Activated CD8-positive, alpha-beta T cell treated with anti-CD3 and anti-CD28 coated beads for 36 hours (primary cell): ENCODE measurements around the gene SRRM1. TPM values are rescaled to one million over a fixed set of nuclear protein-coding genes. Genes with fewer than 3 reads are reported as not detected.

Experiments
- ATAC-seq: fragments of 200-7000 bp; cut with Tn5 transposase; one replicate; pipeline ENCODE4 v1.10.0; 2021; ENCODE audit warnings: mild to moderate bottlenecking, moderate library complexity
- CTCF ChIA-PET: fragments of 350-600 bp; sonication (Branson Sonifier 250); formaldehyde crosslinking; loops from one replicate; lab custom pipeline; 2021; ENCODE audit warnings: antibody characterized with exemption; lab: Charles Lee
- POLR2A ChIA-PET: fragments of 350-600 bp; sonication (Branson Sonifier 250); formaldehyde crosslinking; loops from one replicate; lab custom pipeline; 2021; ENCODE audit warnings: antibody characterized with exemption; lab: Charles Lee
- DNase-seq: peaks from one replicate; pipeline ENCODE4 v3.0.0-alpha.2; 2020
- H3K27ac Mint-ChIP-seq: one replicate; pipeline ENCODE4 v1.8.0; 2021; ENCODE audit warnings: mild to moderate bottlenecking, mixed read lengths
- H3K27me3 Mint-ChIP-seq: one replicate; pipeline ENCODE4 v1.8.0; 2021; ENCODE audit warnings: mixed read lengths
- H3K36me3 Mint-ChIP-seq: one replicate; pipeline ENCODE4 v1.8.0; 2021; ENCODE audit warnings: low read depth, mixed read lengths
- H3K4me1 Mint-ChIP-seq: one replicate; pipeline ENCODE4 v1.8.0; 2021; ENCODE audit warnings: low read depth, mixed read lengths
- H3K4me3 Mint-ChIP-seq: one replicate; pipeline ENCODE4 v1.8.0; 2021; ENCODE audit warnings: mild to moderate bottlenecking, moderate library complexity, mixed read lengths
- H3K9me3 Mint-ChIP-seq: one replicate; pipeline ENCODE4 v1.8.0; 2021; ENCODE audit warnings: mixed read lengths
- intact Hi-C: fragments of 100-400 bp; cut with micrococcal nuclease; formaldehyde crosslinking; loops from one replicate; pipeline ENCODE4 v1.10.0; 2022
- total RNA-seq, 2 experiments: library from RNA; stranded (reverse); gene quantifications; one replicate each; pipeline ENCODE4 v1.2.3, GENCODE V29; 2021
- TF ChIP-seq, protein P1 (sequence below): fragments of 200-600 bp; IDR thresholded peaks from one replicate; pipeline ENCODE4 v1.8.0; 2022; ENCODE audit warnings: antibody characterized with exemption, mild to moderate bottlenecking

Gene SRRM1
- total RNA-seq, 2 experiments from 2014 or later, result 256 to 263 TPM

DNA sequence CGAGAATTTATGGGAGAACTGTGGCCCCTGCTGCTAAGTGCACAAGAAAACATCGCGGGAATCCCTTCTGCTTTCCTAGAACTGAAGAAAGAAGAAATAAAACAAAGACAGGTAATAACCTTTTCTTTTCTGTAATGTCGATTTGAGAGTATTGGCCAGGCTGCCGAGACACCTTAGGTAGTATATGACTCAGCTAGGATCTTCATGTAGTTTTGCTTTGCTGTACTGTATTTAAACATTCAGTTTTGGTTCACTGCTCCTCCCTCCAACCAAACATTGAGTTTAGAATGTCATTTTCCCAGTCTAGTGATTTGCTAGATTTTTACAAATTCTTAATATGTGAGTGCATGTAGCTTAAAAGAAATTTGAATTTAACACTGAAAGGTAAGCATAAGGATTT is 5.8 kb downstream of the SRRM1 start:
- POLR2A ChIA-PET, result interaction anchor here (0.5 to 1.3 kb wide), 3 partner anchors 22 to 148 kb away, joined by 3 to 4 read pairs (median 4); no protein-coding TSS in a partner anchor
- peaks cover 54% of the 10 kb centered on the region for H3K4me1 Mint-ChIP-seq
- CTCF ChIA-PET, result interaction anchor here (1.0 to 1.5 kb wide), 2 partner anchors 22 to 447 kb away, joined by 3 read pairs; no protein-coding TSS in a partner anchor
- ATAC-seq (no peak), DNase-seq (no peak)
- no peak overlapping the region for H3K27ac Mint-ChIP-seq
- TF ChIP-seq, protein P1, sequence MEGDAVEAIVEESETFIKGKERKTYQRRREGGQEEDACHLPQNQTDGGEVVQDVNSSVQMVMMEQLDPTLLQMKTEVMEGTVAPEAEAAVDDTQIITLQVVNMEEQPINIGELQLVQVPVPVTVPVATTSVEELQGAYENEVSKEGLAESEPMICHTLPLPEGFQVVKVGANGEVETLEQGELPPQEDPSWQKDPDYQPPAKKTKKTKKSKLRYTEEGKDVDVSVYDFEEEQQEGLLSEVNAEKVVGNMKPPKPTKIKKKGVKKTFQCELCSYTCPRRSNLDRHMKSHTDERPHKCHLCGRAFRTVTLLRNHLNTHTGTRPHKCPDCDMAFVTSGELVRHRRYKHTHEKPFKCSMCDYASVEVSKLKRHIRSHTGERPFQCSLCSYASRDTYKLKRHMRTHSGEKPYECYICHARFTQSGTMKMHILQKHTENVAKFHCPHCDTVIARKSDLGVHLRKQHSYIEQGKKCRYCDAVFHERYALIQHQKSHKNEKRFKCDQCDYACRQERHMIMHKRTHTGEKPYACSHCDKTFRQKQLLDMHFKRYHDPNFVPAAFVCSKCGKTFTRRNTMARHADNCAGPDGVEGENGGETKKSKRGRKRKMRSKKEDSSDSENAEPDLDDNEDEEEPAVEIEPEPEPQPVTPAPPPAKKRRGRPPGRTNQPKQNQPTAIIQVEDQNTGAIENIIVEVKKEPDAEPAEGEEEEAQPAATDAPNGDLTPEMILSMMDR, result no peak
- intact Hi-C loops, result no loop called here
- no peak overlapping the region for H3K4me3 Mint-ChIP-seq
- H3K36me3 Mint-ChIP-seq, result peaks cover 78% of the 10 kb centered on the region
- no peaks in the 10 kb centered on the region for H3K27me3 Mint-ChIP-seq
- H3K9me3 Mint-ChIP-seq, result no peaks in the 10 kb centered on the region

DNA sequence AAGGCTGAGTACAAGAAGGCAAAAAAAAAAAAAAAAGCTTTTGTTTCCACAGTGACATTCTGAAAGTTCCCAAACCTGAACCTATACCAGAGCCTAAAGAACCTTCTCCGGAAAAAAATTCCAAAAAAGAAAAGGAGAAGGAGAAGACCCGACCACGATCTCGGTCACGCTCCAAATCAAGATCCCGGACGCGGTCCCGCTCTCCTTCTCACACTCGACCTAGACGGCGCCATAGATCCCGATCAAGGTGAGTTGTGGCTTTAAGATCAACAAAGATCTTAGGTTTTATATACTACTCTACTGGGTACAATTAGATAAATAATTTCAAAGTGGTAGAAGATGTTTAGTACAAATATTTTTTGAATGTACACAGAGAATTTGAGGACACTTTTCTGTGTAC is 9.3 kb downstream of the SRRM1 start:
- intact Hi-C loops, result no loop called here
- TF ChIP-seq, protein P1, result no peak
- ChIA-PET CTCF (no interaction called here), POLR2A (no interaction called here)
- Mint-ChIP-seq H3K4me3 (no peak overlapping the region), H3K36me3 (peaks cover 83% of the 10 kb centered on the region), H3K27ac (no peak overlapping the region), H3K4me1 (peaks cover 57% of the 10 kb centered on the region), H3K27me3 (no peaks in the 10 kb centered on the region), H3K9me3 (no peaks in the 10 kb centered on the region)
- no peak for ATAC-seq
- no peak for DNase-seq

DNA sequence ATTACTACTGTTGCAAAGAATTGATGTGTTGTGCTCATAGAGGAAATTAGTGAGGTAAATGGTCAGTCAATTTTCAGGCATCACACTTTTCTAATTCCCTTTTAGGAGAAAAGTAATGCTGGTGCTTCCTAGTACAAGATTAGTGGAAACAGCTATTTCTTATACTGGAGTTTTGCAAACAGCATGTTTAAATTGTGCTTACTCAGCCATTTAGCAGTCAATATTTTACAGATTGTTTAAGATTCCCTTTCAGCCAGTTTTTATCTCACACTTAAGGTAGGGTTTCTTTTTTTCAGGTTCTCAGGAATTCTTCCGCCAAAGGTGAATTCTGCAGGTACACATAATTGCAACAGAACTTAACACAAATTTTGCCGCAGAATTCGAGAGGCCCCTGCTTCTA is 10.9 kb downstream of the SRRM1 start:
- Mint-ChIP-seq H3K4me1 (peaks cover 51% of the 10 kb centered on the region), H3K36me3 (peaks cover 74% of the 10 kb centered on the region), H3K27me3 (no peaks in the 10 kb centered on the region), H3K4me3 (no peak overlapping the region), H3K27ac (no peak overlapping the region), H3K9me3 (no peaks in the 10 kb centered on the region)
- TF ChIP-seq, protein P1, result no peak
- POLR2A ChIA-PET, result interaction anchor here (0.8 to 1.5 kb wide), 5 partner anchors 11 to 35 kb away, joined by 3 to 7 read pairs (median 3); partner anchors contain the start of gene SRRM1
- DNase-seq, result no peak
- intact Hi-C loops, result no loop called here
- ATAC-seq, result no peak
- CTCF ChIA-PET, result interaction anchor here (0.7 to 3.8 kb wide), 5 partner anchors 9 to 453 kb away, joined by 3 to 15 read pairs (median 3); no protein-coding TSS in a partner anchor

DNA sequence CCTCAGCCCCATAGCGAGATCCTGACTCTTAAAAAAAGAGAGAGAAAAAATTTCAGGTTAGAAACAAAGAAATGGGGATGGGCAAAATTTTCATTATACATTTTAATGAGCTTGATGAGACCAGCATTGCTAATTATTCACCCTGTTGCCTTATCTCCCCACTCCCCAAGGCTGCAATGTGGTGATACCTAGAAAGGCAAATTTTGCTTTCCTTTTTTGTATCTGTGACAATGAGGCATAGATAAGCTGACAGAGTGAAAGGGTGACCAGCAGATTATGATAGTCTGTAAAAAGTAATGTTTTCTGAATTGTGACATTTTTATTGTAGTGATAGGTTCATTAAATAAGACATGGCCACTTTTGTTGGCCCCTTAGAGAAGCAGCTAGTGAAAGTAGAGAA is 12.9 kb downstream of the SRRM1 start:
- TF ChIP-seq, protein P1, result no peak
- DNase-seq (no peak), ATAC-seq (no peak)
- intact Hi-C loops, result no loop called here
- peaks cover 52% of the 10 kb centered on the region for H3K4me1 Mint-ChIP-seq
- ChIA-PET POLR2A (interaction anchor here (0.8 to 1.5 kb wide), 7 partner anchors 8 to 576 kb away, joined by 3 to 5 read pairs (median 4); partner anchors contain the start of genes SRRM1 and SYF2), CTCF (interaction anchor here (0.8 to 3.8 kb wide), 3 partner anchors 33 to 272 kb away, joined by 3 to 15 read pairs (median 7); no protein-coding TSS in a partner anchor)
- H3K4me3 Mint-ChIP-seq, result no peak overlapping the region
- H3K9me3 Mint-ChIP-seq, result no peaks in the 10 kb centered on the region
- H3K27me3 Mint-ChIP-seq, result no peaks in the 10 kb centered on the region
- peak overlapping the region; percentile 72 for H3K27ac Mint-ChIP-seq
- peaks cover 71% of the 10 kb centered on the region for H3K36me3 Mint-ChIP-seq

DNA sequence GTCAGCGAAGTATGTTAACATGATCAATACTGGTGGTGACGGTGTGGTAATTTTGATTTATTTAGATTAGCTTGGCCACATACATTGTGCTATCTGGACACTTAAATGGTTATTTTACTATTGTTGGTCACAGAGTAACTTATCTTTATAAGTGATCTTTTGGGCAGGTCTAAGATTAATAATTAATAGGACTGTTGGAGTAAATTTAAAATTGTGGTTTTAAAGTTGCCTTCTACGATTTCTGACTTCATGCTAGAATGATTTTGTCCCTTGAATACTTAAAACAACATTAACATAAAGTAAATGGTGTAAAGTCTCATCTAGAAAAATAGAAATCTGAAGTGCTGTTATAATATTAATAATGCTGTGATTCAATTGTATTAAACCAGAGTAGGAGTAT is 14.7 kb downstream of the SRRM1 start:
- ChIA-PET POLR2A (interaction anchor here (1.1 to 1.3 kb wide), 2 partner anchors 15 to 575 kb away, joined by 3 to 4 read pairs; partner anchors contain the start of gene SRRM1), CTCF (interaction anchor here (1.6 to 1.8 kb wide), 2 partner anchors 11 to 25 kb away, joined by 4 to 5 read pairs; no protein-coding TSS in a partner anchor)
- ATAC-seq (no peak), DNase-seq (no peak)
- TF ChIP-seq, protein P1, result no peak
- H3K9me3 Mint-ChIP-seq, result no peaks in the 10 kb centered on the region
- no peak overlapping the region for H3K4me3 Mint-ChIP-seq
- no peak overlapping the region for H3K27ac Mint-ChIP-seq
- H3K27me3 Mint-ChIP-seq, result no peaks in the 10 kb centered on the region
- intact Hi-C loops, result no loop called here
- H3K4me1 Mint-ChIP-seq, result peaks cover 51% of the 10 kb centered on the region
- H3K36me3 Mint-ChIP-seq, result peaks cover 65% of the 10 kb centered on the region
